Ectodermal cell (in vitro differentiated cells): ENCODE data around the gene MYL11.

ENCODE experiments used
- H3K27ac ChIP-seq: 2 replicates; pipeline ENCODE4 v1.7.0; 2013; ENCODE audit warnings: mild to moderate bottlenecking, low read depth, low read length; ENCODE audit not compliant: insufficient read depth, poor library complexity, severe bottlenecking
- H3K27me3 ChIP-seq: 2 replicates; pipeline ENCODE4 v1.7.0; 2013; ENCODE audit warnings: mild to moderate bottlenecking, low read length; ENCODE audit not compliant: insufficient read depth, control insufficient read depth, poor library complexity, severe bottlenecking
- H3K36me3 ChIP-seq: one replicate; pipeline ENCODE4 v1.7.0; 2013; ENCODE audit warnings: low read length; ENCODE audit not compliant: control insufficient read depth, insufficient read depth
- H3K4me1 ChIP-seq: one replicate; pipeline ENCODE4 v1.7.0; 2013; ENCODE audit warnings: low read length; ENCODE audit not compliant: control insufficient read depth, insufficient read depth
- H3K4me3 ChIP-seq: 2 replicates; pipeline ENCODE4 v1.7.0; 2013; ENCODE audit warnings: low read depth, low read length, control low read depth; ENCODE audit not compliant: insufficient read depth
- H3K9me3 ChIP-seq: 2 replicates; pipeline ENCODE4 v1.7.0; 2013; ENCODE audit warnings: mild to moderate bottlenecking, low read length, moderate library complexity; ENCODE audit not compliant: control insufficient read depth
- WGBS, 2 experiments: methylation state at CpG; one replicate each; pipeline ENCODE4 v1.1.7; 2013; ENCODE audit warnings: missing lambda C conversion rate in 2 of 2; 5-methylcytosine and 5-hydroxymethylcytosine counted together

Gene MYL11

DNA sequence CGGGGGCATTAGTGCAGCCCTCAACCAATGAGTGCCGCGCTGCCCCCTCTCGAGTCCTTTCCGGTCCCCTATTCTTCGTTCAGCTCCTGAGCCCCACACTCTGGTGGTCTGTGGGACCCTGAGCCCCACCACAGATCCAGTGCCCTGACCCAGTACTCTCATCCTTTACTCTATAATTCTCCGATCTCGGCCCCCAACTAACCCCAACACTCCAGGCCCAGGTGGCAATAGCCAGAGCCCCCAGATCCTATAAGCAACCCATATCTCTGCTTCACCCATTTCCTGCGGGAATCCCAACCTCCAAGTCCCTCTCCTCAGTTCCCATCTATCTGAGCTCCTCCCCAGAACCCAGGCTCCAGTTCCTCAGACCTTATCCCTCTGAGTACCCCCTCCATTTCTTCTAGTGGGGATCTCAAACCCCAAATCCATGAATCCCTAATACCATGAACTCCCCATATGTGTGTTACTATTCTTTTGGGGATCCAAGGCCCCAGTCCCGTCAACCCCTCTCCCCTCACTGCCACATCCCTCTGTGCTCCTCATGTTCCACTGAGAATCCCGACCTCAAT lies 3.3 kb upstream of the MYL11 start:
- peaks cover 30% of the 10 kb centered on the region for H3K4me1 ChIP-seq
- peak overlapping the region; percentile 43 for H3K4me3 ChIP-seq
- H3K9me3 ChIP-seq, result no peaks in the 10 kb centered on the region
- WGBS, 2 experiments, result 28 to 30% methylated on average over 11 of the region's 11 CpGs
- no peaks in the 10 kb centered on the region for H3K36me3 ChIP-seq
- H3K27me3 ChIP-seq, result no peaks in the 10 kb centered on the region
- H3K27ac ChIP-seq, result peak overlapping the region; percentile 82

DNA sequence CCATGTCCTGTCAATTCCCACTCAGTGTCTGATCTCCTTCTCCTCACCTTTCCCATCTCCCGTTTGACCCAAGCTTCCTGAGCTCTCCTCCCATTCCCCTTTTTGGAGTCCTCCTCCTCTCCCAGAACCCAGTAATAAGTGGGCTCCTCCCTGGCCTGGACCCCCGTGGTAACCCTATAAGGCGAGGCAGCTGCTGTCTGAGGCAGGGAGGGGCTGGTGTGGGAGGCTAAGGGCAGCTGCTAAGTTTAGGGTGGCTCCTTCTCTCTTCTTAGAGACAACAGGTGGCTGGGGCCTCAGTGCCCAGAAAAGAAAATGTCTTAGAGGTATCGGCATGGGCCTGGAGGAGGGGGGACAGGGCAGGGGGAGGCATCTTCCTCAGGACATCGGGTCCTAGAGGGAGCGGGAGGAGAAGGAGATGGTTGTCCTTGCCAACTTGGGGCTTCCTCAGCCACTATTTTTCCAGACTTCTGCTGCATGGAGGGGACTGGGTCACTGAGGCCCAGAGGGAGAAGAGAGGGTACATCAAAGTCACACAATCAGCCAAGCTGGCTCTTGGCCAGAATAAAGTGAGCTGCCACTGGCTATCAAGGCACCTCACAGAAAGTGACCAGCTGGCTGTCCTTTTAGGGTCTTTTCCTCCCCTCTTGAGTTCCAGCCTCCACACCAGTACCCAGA lies 2.4 kb upstream of the MYL11 start:
- Histone ChIP-seq H3K36me3 (no peaks in the 10 kb centered on the region), H3K27me3 (no peaks in the 10 kb centered on the region), H3K9me3 (no peaks in the 10 kb centered on the region), H3K4me3 (no peak overlapping the region), H3K27ac (no peak overlapping the region), H3K4me1 (peaks cover 34% of the 10 kb centered on the region)
- 88 to 95% methylated on average over 6 of the region's 6 CpGs for WGBS, 2 experiments

DNA sequence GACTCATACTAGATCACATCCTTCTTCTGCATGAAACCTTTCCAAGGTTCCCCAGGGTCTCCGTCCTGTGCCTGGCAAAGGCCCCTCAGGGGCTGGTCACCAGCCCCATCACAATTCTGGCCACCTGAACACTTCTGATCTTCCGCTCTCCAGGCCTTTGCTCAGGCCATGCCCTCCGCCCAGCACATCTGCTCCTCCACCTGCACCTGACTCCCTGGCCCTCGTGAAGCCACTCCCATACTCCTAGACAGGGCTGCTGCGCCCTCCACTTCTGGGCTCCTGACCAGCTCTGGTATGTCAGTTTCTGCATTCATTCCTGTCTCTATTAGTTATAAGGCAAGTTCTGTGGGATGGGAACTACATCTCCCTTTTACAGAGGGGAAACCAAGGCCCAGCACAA lies 1.9 kb upstream of the MYL11 start:
- Histone ChIP-seq H3K27me3 (no peaks in the 10 kb centered on the region), H3K4me3 (no peak overlapping the region), H3K36me3 (no peaks in the 10 kb centered on the region), H3K4me1 (peaks cover 33% of the 10 kb centered on the region), H3K27ac (no peak overlapping the region), H3K9me3 (no peaks in the 10 kb centered on the region)
- 93 to 94% methylated on average over 5 of the region's 5 CpGs for WGBS, 2 experiments

GRCh38 chr16:30375864-30376263 lies 1.3 kb downstream of the MYL11 start:
- H3K4me3 ChIP-seq, result no peak overlapping the region
- WGBS, 2 experiments, result 89 to 92% methylated on average over 8 of the region's 8 CpGs

DNA sequence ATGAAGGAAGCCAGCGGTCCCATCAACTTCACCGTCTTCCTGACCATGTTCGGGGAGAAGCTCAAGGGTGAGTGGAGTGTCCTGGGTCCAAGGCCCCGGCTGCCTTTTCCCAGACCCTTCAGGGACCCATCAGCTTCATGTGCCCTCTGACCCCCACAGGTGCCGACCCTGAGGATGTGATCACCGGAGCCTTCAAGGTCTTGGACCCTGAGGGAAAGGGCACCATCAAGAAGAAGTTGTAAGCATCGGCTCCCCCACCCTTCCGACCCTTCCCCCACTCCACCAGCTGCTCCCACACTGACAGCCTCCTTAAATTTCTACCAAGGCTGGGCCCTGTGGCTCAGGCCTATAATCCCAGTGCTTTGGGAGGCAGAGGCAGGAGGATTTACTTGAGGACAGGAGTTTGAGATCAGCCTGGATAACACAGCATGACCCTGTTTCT lies 1.9 kb downstream of the MYL11 start:
- Histone ChIP-seq H3K4me1 (peaks cover 20% of the 10 kb centered on the region), H3K27ac (no peak overlapping the region), H3K27me3 (no peaks in the 10 kb centered on the region), H3K36me3 (no peaks in the 10 kb centered on the region), H3K4me3 (no peak overlapping the region), H3K9me3 (no peaks in the 10 kb centered on the region)
- WGBS, 2 experiments, result 93 to 96% methylated on average over 8 of the region's 8 CpGs

More at GRCh38 chr16:30375864-30376263, 1.3 kb downstream of the MYL11 start:
- H3K9me3 ChIP-seq, result no peaks in the 10 kb centered on the region
- H3K27me3 ChIP-seq, result no peaks in the 10 kb centered on the region
- no peak overlapping the region for H3K27ac ChIP-seq
- H3K4me1 ChIP-seq, result peaks cover 23% of the 10 kb centered on the region
- H3K36me3 ChIP-seq, result no peaks in the 10 kb centered on the region

GRCh38 chr16:30377050-30377811 lies 2.6 kb downstream of the MYL11 start:
- Histone ChIP-seq H3K4me3 (peak overlapping the region; percentile 82), H3K27me3 (no peaks in the 10 kb centered on the region), H3K9me3 (no peaks in the 10 kb centered on the region), H3K27ac (peak overlapping the region; percentile 100), H3K36me3 (no peaks in the 10 kb centered on the region), H3K4me1 (peaks cover 17% of the 10 kb centered on the region)
- WGBS, 2 experiments, result 55 to 57% methylated on average over 29 of the region's 29 CpGs

GRCh38 chr16:30377812-30378235 lies 3.2 kb downstream of the MYL11 start:
- 1 to 2% methylated on average over 39 of the region's 39 CpGs for WGBS, 2 experiments

DNA sequence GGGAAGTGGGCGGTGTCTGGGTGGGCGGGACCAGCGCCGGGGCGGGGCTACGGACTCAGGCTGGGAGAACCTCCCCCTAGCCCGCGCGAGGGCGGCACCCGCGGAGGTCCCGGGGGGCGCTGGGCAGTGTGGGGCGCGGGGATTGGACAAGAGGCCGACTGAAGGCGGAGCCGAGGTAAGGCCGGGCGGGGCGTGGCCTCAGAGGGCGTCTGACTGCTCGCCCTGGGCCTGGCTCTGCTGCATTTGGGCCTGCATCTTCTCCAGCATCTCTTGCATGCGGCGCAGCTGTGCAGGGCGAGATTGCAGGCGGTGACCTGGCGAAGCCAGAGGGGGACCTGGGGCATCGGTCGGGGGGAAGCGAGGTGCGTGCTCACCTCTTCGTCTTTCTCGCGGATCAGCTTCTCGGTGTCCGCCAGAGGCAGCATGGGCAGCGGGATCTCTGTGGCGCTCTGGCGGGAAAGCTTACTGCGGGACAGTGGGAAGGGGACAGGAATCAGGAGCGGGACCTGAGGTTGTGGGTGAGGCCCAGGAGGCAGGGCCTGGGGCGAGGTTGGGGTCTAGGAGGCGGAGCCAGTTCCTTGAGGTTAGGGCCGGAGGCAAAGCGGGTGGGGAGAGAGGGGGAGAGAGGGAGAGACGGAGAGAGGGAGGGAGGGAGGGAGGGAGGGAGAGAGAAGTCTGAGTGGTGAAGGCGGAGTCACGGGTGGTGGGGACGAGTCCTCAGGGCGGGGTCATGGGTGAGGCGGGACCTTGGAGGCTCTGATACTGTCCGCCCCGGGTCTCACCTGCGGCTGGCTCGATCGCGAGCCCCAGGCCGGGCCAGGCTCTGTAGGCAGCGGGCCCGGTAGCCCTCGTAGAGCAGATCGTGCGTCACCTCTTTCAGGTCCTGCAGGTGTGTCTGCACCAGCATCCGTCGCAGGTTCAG lies 3.9 kb downstream of the MYL11 start:
- 1% methylated on average over 67 of the region's 67 CpGs for WGBS, 2 experiments
- H3K27ac ChIP-seq, result peak overlapping the region; percentile 100
- H3K4me3 ChIP-seq, result peak overlapping the region; percentile 82
- no peaks in the 10 kb centered on the region for H3K9me3 ChIP-seq
- peaks cover 17% of the 10 kb centered on the region for H3K4me1 ChIP-seq
- no peaks in the 10 kb centered on the region for H3K36me3 ChIP-seq
- H3K27me3 ChIP-seq, result no peaks in the 10 kb centered on the region

More at GRCh38 chr16:30377812-30378235, 3.2 kb downstream of the MYL11 start:
- Histone ChIP-seq H3K27ac (peak overlapping the region; percentile 100), H3K27me3 (no peaks in the 10 kb centered on the region), H3K4me1 (peaks cover 17% of the 10 kb centered on the region), H3K9me3 (no peaks in the 10 kb centered on the region), H3K36me3 (no peaks in the 10 kb centered on the region), H3K4me3 (peak overlapping the region; percentile 82)

GRCh38 chr16:30379158-30379783 lies 4.7 kb downstream of the MYL11 start:
- 17 to 19% methylated on average over 27 of the region's 27 CpGs for WGBS, 2 experiments
- Histone ChIP-seq H3K27ac (peak overlapping the region; percentile 66), H3K9me3 (no peaks in the 10 kb centered on the region), H3K36me3 (no peaks in the 10 kb centered on the region), H3K27me3 (no peaks in the 10 kb centered on the region), H3K4me1 (peaks cover 17% of the 10 kb centered on the region), H3K4me3 (peak overlapping the region; percentile 82)
